ENCODE measurements around the gene PTPA.

DNA sequence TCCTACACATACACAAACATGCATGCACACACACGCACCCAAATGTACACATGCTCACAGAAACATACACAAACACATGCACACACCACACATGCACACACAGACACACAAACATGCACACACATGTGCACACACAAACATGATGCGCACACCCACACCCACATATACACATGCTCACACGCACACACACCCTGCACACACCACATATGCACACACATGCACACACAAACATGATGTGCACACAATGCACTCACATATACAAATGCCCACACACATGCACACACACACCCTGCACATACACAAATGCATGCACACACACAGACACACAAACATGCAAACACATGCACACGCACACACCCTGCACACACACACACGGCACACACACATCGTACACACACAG, 74.2 kb downstream of the PTPA start:
- TF ChIP-seq, protein P1, sequence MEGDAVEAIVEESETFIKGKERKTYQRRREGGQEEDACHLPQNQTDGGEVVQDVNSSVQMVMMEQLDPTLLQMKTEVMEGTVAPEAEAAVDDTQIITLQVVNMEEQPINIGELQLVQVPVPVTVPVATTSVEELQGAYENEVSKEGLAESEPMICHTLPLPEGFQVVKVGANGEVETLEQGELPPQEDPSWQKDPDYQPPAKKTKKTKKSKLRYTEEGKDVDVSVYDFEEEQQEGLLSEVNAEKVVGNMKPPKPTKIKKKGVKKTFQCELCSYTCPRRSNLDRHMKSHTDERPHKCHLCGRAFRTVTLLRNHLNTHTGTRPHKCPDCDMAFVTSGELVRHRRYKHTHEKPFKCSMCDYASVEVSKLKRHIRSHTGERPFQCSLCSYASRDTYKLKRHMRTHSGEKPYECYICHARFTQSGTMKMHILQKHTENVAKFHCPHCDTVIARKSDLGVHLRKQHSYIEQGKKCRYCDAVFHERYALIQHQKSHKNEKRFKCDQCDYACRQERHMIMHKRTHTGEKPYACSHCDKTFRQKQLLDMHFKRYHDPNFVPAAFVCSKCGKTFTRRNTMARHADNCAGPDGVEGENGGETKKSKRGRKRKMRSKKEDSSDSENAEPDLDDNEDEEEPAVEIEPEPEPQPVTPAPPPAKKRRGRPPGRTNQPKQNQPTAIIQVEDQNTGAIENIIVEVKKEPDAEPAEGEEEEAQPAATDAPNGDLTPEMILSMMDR (IDR thresholded peaks at IDR 0.05; ENCODE audit: insufficient read depth, low read length, poor library complexity, severe bottlenecking): no peak
- no peak for TF ChIP-seq EZH2phosphoT487 (conservative IDR thresholded peaks at IDR 0.05; ENCODE audit: low read length)

Data from SU-DHL-6 (cell line).